Urinary bladder (tissue), 4 donors: Measurements from ENCODE around the gene KRT86. TPM values are rescaled to one million over a fixed set of nuclear protein-coding genes. Genes with fewer than 3 reads are reported as not detected.
"Not testable (repeated sequence)": the region's sequence is repeated elsewhere in the genome, so short reads cannot be mapped to it uniquely, and the experiment has no call there.

Experiments used
- DNase-seq: peaks from one replicate; pipeline ENCODE4 v3.0.0-alpha.2; 2015; ENCODE audit errors: extremely low spot score
- H3K27ac ChIP-seq: one replicate; pipeline ENCODE4 v1.5.1; 2013; ENCODE audit warnings: low read depth, mild to moderate bottlenecking, moderate library complexity
- H3K36me3 ChIP-seq: one replicate; pipeline ENCODE4 v1.6.1; 2013; ENCODE audit warnings: mild to moderate bottlenecking, moderate library complexity; ENCODE audit not compliant: insufficient read depth
- H3K4me1 ChIP-seq: one replicate; pipeline ENCODE4 v1.6.1; 2013; ENCODE audit warnings: mild to moderate bottlenecking, moderate library complexity; ENCODE audit not compliant: insufficient read depth
- H3K4me3 ChIP-seq: one replicate; pipeline ENCODE4 v1.5.1; 2013; ENCODE audit warnings: low read depth, low read length
- WGBS: extraction: QIAGEN DNeasy Blood & Tissue Kit; methylation state at CpG from one replicate; pipeline ENCODE4 v1.1.7; 2013; 5-methylcytosine and 5-hydroxymethylcytosine counted together
- polyA plus RNA-seq: library from polyadenylated mRNA; stranded (reverse); fragments of 200-250 nt; gene quantifications from one replicate; pipeline ENCODE4 v1.2.3, GENCODE V29; 2013
- total RNA-seq: library from RNA; depleted of rRNA; stranded (reverse); fragments of >200 nt; gene quantifications from one replicate; pipeline ENCODE4 v1.2.3, GENCODE V29; 2014
- donor health status: healthy with polysubstance abuse.
- donor health status: healthy.

The KRT86 gene
- total and polyA plus RNA-seq, 2 donors: 0.15 TPM; not detected in 1

DNA sequence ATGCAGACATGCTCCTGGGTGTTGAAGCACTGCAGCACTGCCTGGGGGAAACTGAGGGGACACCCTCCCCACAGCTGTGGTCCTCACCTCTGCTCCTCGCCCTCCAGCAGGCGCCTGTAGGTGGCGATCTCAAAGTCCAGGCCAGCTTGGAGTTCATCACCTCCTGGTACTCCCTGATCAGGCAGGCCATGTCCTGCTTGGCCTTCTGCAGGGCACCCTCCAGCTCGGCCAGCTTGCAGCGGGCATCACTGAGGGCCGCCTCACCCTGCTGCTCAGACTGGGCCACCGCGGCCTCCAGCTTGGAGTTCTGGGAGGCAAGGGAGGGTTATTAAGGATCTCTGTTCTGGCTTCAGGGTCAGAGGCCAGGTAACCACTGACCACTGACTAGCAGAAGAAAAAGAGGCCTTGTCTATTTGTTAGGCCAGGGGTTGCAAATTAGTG is 22.2 kb upstream of the KRT86 start:
- not testable (repeated sequence) for H3K4me1 ChIP-seq, H3K4me3 ChIP-seq, H3K36me3 ChIP-seq, H3K27ac ChIP-seq, DNase-seq
- 90% methylated on average over 8 of the region's 8 CpGs for WGBS

DNA sequence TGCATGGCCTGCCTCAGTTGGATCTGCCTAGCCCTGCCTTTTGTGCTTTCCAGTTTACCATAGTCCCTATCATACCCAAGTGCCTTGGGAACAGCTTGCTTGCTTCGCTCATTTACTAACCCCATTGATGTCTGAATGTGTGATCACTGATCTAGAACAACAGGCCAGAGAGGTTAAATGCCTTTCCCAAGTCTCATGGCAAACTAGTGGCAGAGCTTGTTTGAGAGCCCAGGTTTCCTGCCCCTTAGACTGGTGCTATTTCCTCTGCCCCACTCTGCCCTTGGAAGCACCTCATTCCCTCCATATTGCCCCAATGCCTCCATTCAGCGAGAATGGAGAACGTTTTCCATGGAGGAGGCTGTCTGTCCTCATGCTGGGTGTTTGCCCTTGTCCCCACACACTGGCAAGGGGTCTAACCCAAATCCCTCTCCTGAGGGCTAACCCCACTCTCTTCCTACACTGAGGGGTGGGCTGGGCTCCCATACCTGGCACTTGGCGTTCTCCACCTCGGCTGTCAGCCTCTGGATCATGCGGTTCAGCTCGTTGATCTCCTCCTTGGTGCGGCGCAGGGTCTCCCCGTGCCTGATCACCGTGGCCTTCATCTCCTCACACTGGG is 21.6 kb upstream of the KRT86 start:
- WGBS: 95% methylated on average over 11 of the region's 11 CpGs
- no peak for DNase-seq
- H3K27ac ChIP-seq: no peak overlapping the region
- no peaks in the 10 kb centered on the region for H3K4me1 ChIP-seq
- no peaks in the 10 kb centered on the region for H3K36me3 ChIP-seq
- H3K4me3 ChIP-seq: no peak overlapping the region

DNA sequence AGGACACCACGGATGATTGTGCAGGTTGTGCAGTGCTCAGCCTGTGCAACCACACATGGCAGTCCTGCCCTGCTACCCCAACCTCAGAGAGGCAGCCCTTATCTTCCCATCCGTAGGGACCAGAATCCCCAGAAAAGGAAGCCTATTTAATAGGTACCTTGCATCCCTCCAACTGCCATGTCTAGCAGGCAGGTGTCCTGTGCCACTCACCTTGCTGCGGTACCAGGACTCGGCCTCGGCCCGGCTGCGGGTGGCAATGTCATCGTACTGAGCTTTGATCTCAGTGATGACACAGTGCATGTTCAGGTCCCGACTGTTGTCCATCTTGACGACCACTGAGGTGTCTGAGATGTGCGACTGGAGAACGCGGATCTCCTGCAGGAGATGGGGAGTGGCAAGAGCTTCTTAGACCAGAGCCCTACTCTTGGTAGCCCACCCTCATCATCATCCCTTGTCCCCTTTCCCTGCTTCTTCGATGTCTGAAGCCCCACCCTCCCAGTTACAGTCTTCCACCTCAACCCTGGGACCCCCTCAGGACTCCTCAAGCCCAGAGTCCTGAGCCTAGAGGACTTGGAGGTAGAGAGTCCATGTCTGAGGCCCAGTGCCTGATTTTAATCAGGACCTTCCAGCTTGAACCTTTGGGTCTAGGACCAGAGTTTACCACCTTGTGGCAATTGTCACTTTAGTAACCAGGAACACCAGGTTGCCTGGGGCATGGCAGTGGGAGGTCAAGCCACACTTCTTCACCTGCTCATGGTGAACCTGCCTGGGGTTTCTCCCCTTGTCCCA is 20.9 kb upstream of the KRT86 start:
- no peak overlapping the region for H3K27ac ChIP-seq
- no peaks in the 10 kb centered on the region for H3K36me3 ChIP-seq
- no peak for DNase-seq
- H3K4me3 ChIP-seq: no peak overlapping the region
- WGBS: 93% methylated on average over 14 of the region's 14 CpGs
- no peaks in the 10 kb centered on the region for H3K4me1 ChIP-seq

DNA sequence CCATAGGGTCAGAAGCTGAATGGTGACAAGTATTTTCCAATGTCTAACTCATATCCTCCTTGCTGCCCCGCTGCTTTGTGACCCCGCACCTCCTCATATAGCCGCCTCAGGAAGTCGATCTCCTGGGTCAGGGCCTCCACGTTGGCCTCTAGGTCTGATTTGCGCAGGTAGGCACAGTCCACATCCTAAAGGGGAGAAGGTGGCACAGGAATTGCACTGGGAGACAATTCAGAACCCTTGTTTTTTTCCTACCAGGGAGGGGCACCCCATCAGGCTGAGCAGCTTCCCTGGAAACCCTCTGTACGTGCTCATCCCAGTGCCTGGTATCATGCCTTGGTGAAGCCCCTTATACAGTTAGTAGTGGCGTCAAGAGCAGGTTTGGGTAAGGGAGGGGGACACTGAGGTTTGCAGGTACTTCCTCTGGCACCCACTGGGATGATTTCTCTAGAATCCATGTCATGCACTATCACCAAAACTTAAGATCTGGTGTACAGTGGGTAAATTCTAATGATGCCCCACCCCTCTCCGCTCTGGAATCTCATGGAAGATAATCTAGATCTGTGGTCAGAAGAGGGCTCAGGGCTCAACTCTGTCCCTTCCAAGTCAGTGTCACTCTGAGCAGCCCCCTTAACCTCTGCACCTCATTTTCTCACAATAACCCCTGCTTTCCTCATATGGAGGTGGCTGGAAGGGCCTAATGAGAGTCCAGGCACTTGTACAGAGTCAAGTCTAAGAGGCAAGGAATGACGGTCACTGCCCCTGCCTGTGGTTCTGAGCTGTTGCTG is 20.1 kb upstream of the KRT86 start:
- DNase-seq: no peak
- Histone ChIP-seq H3K36me3 (no peaks in the 10 kb centered on the region), H3K4me1 (no peaks in the 10 kb centered on the region), H3K27ac (no peak overlapping the region), H3K4me3 (no peak overlapping the region)
- 90% methylated on average over 10 of the region's 10 CpGs for WGBS

DNA sequence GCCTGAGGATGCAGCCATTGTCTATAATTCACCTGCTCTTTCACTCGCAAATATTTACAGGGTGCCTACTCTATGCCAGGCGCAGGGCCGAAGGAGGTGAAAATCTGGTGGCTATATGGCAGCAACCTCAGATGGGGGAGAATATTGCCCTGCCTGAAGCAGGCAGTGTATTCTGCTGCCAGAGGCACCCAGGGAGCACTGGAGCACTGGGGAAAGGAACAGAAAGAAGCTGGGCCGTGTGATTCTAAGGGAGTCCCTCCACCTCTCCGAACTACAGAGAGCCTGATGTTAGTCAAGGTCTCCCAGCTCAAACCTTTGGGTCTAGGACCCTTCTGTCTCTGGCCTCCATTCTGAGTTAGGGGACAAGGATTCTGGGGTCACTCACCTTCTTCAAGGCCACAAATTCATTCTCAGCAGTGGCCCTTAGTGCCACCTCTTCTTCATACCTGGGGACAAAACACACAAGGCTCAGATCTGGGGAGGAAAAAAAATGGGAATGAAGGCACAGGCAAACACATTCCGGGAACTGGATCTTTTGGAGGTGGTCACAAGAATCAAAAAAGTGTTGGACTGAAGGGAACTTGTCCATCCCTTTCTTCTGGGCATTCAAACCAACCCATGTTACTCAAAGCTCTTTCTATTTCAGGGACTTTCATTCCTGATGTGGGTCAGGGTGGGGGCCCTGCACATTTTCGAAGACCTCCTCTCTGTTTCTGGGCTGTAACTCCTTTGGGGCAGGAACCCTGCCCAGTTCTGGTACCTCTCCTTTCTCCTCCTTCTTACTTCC is 19.3 kb upstream of the KRT86 start:
- 85% methylated on average over 7 of the region's 7 CpGs for WGBS
- no peaks in the 10 kb centered on the region for H3K36me3 ChIP-seq
- no peak overlapping the region for H3K4me3 ChIP-seq
- no peaks in the 10 kb centered on the region for H3K4me1 ChIP-seq
- H3K27ac ChIP-seq: no peak overlapping the region
- DNase-seq: no peak

DNA sequence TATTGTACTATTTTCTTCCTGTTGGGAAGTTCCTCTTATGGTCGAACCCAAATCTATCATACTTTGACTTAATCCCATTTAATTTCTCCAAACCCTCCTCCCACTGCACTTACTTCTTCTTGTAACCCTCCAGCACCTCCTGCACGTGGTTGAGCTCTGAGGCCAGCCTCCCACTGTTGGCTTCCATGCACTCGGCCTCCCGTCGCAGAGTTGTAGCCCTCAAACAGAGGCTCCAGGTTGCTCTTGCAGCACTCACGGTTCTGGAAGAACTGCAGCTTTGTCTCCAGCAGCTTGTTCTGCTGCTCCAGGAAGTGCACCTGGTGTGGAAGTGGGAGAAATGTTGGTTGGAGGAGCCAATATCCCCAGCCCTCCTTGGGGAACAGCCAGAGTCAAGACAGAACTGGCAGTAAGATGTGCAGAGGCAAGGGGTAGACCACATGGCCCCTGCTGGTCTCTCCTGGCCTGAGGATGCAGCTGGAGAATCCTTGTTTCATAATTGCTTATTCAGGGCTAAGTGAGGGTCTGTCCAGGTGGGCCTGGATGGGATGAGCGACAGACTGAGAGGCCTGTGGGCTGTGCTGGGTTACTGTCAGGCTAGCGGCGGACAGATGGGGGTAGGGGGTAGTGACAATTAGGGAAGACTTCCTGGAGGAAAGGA is 18.4 kb upstream of the KRT86 start:
- Histone ChIP-seq H3K27ac (no peak overlapping the region), H3K36me3 (no peaks in the 10 kb centered on the region), H3K4me3 (no peak overlapping the region), H3K4me1 (no peaks in the 10 kb centered on the region)
- WGBS: 86% methylated on average over 9 of the region's 9 CpGs
- no peak for DNase-seq

DNA sequence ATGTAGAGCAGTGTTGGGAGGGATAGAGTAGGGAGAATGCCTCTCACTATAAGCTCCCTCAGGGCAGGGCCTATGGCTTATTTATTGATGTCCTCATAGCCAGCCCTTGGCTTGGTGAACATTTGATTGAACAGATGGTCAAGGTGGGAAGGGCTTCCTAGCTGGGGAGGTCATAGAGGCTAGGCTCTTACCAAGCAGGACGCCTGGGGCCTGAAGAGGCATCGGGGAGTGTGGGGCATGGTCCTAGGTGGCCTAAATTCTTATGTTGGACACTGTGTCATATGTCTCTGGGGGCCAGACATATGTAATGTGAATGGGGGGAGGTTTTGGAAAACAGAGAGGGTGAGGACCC is 17.9 kb upstream of the KRT86 start:
- no peak for DNase-seq
- no peak overlapping the region for H3K4me3 ChIP-seq
- no peaks in the 10 kb centered on the region for H3K4me1 ChIP-seq
- H3K27ac ChIP-seq: no peak overlapping the region
- H3K36me3 ChIP-seq: no peaks in the 10 kb centered on the region
- 95% methylated on average over 2 of the region's 2 CpGs for WGBS

DNA sequence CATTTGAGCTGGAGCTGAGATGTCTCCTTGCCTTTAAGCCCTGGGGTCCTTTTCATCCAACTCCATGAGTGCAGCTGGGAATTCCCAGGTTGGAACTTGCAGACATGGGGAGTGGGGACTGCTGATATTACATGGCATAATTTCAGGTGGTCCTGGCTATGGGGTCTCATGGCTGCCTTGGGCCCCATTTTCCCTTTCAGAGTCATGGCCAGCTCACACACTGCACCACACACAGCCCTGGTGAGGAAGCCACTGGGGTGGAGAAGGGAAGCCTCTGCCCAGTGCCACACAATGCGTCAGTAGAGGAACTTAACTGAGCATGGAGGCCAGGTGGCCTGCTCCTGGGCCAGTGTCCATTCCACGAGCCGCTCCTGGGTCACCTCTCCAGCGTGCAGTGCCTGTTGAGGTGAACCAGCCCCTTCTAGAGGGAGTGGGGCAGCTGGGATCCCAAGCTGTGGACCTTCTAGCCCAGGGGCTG is 17.3 kb upstream of the KRT86 start:
- 92% methylated on average over 4 of the region's 4 CpGs for WGBS
- no peak for DNase-seq
- Histone ChIP-seq H3K27ac (no peak overlapping the region), H3K4me1 (no peaks in the 10 kb centered on the region), H3K36me3 (no peaks in the 10 kb centered on the region), H3K4me3 (no peak overlapping the region)

DNA sequence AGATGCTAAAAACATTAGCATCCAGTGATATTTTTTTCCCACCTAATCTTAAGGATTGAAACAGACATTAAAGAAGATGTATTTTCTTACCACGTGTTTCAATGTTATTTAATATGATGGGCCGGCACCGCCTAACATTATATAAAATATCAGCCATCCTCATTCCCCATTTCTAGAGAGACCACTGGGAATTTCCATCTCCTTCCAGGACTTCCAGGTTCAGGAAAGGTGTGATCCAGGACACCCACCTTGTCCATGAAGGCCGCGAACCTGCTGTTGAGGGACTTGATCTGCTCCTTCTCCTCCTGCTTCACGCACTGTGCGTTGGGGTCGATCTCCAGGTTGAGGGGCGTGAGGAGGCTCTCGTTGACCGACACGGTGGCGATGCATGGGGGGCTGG is 16.5 kb upstream of the KRT86 start:
- not testable (repeated sequence) for H3K4me3 ChIP-seq, H3K4me1 ChIP-seq, H3K27ac ChIP-seq, H3K36me3 ChIP-seq, DNase-seq
- WGBS: 53% methylated on average over 13 of the region's 13 CpGs

DNA sequence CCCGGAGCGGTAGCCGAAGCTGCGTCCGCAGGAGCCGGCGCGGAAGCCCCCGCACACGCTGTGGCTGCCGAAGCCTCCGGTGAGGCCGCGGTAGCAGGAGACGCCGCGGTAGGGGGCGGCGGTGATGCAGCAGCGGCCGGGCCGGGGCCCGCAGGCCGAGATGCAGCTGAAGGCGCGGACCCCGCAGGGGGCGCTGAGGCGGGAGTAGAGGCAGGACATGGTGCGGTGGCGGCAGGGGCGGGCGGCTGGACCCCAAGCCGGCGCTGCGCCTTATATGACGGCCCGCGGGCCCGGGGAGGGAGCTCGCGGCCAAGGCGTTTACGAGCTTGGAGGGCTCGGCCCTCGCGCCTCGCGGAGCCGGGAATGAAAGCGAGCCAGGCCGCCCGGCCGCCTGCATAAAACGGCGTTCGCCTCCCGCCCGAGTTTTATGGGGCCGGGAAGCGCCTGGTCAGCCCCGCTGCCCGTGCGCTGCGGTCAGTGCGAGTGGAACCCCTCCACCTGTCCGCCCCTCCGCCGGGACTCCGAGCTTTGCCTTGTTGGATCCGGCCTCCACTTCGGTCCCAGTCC is 16.0 kb upstream of the KRT86 start:
- no peak overlapping the region for H3K27ac ChIP-seq
- DNase-seq: no peak
- H3K4me3 ChIP-seq: no peak overlapping the region
- 6% methylated on average over 72 of the region's 72 CpGs for WGBS
- H3K4me1 ChIP-seq: no peaks in the 10 kb centered on the region
- no peaks in the 10 kb centered on the region for H3K36me3 ChIP-seq

DNA sequence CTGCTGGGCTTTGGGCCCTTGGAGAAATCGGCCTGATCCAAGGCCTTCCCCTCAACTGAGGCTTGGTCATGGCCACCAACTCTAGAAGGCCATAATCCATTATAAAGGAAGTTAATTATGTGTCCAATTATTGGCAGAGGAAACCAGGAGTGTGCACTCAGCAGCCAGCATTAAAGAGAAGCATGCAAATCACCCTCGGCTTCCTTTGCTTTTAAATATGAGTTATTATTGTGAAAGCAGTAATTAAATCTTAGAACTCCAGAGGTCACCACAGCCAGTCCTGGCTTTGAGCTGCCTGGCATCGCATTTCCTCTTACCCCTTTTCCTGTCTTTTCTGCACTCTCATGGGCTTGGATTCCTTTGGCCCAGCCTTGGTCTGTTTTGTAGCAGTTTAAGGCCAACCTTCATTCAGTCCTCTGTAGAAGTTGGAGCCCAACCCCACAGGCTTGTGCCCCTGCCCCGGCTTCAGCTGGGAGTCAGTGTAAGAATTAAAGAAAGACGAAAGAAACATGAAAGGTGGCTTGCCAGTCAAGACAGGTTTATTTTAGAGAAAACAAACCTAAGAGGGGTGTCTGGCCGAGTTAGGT is 14.7 kb upstream of the KRT86 start:
- DNase-seq: no peak
- H3K27ac ChIP-seq: no peak overlapping the region
- whole genome bisulfite sequencing: 86% methylated on average over 6 of the region's 6 CpGs
- no peaks in the 10 kb centered on the region for H3K36me3 ChIP-seq
- H3K4me3 ChIP-seq: no peak overlapping the region
- H3K4me1 ChIP-seq: no peaks in the 10 kb centered on the region

DNA sequence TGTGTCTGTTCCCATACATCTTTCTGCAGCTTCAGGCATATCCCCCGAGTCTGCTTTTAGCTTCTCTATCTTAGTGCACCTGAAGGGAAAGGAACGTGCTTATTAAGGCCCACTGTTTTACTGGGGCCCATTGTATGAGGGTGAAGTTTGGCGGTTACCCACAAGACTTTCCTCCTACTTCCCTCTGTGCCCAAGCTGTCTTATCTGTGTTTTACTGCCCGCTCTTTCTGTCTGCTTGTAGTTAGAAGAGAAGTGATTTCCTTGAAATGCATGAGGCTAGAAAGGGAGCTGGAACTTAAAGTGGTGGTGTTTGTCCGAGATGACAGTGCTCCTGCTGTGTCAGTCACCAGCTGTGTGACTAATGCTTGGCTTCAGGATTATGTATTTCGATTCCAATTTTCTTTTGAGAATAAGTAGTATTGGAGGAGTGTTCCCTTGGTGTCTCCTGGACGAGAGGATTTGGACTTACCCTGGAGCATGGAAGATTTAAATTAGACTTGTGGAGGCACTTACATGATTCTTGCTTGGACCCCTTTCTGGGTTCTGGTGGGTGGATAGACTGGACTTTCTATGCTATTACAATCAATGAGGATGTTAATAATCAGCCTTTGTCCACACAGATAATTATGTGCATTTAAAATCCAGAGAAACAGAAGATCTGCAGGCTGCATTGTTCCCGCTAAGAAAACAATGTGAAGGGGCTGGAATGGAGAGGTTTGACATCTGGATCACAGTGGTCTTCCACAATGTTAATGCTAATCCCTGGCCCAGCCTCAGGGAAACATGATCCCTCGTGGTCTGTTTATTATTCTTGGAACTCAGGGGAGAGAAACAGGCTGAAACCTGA is 13.9 kb upstream of the KRT86 start:
- 74% methylated on average over 9 of the region's 9 CpGs for WGBS
- H3K36me3 ChIP-seq: no peaks in the 10 kb centered on the region
- DNase-seq: no peak
- no peak overlapping the region for H3K4me3 ChIP-seq
- H3K4me1 ChIP-seq: no peaks in the 10 kb centered on the region
- no peak overlapping the region for H3K27ac ChIP-seq
